Measurements from ENCODE around the gene CHAF1A.

Gene CHAF1A

DNA sequence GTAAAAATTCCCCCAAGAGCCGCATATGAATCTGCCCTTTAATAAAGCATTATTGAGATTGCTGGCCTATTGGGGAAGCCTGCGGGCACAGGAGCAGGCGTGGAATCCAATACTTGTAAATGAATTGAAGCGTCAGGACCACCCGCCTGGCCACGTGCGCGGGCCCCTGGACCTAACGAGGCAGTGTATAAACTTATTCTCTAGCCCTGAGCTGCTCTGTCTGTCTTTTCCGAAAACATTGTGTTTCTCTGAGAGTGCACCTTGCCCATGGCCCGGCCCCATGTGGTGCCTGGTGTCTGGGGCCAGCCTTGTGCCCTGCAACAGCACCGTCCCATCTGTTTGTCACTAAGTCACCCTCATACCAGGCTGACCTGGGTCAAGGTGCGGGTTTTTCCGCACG lies 40.7 kb downstream of the CHAF1A start:
- DNase-seq (ENCODE audit: insufficient read length, low spot score) (no peak), FAIRE-seq (no peak)
- TF ChIP-seq, protein P1, sequence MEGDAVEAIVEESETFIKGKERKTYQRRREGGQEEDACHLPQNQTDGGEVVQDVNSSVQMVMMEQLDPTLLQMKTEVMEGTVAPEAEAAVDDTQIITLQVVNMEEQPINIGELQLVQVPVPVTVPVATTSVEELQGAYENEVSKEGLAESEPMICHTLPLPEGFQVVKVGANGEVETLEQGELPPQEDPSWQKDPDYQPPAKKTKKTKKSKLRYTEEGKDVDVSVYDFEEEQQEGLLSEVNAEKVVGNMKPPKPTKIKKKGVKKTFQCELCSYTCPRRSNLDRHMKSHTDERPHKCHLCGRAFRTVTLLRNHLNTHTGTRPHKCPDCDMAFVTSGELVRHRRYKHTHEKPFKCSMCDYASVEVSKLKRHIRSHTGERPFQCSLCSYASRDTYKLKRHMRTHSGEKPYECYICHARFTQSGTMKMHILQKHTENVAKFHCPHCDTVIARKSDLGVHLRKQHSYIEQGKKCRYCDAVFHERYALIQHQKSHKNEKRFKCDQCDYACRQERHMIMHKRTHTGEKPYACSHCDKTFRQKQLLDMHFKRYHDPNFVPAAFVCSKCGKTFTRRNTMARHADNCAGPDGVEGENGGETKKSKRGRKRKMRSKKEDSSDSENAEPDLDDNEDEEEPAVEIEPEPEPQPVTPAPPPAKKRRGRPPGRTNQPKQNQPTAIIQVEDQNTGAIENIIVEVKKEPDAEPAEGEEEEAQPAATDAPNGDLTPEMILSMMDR (IDR thresholded peaks at IDR 0.05; ENCODE audit: insufficient read depth, missing control alignments), result no peak

DNA sequence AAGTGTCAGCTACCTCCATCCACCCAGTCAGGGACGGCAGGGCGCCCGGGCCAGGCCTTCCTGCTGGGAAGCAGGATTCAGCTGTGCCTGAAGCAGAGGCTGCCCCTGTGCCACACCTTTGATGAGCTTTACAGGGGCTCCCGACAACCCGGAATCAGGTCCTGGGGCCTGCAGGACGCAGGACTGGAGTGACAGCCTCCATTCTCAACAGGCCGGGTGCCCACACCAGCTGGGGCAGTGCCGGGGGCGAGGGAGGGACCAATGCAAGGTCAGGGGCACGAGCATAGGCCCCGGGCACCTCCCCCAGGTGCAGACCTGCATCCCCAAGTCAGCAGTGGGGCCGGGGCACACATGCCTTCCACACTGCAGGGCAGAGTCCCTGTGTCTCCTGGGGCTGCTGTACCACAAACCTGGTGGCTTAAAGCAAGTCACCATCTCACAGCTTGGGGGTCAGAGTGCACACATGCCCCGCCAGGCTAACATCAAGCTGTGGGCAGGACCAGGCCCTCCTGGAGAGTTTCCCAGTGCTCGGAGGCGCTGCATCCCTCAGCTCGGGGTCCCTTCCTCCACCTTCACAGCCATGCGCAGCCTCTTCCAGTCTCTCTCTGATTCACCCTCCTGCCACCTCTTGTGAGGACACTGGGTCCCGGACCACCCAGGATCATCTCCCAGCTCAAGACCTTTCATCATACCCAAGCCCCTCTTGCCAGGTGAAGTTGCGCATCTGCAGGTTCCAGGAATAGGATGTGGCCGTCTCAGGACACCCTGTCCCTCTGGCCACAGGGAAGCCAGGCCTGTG lies 41.7 kb downstream of the CHAF1A start:
- DNase-seq (ENCODE audit: insufficient read length, low spot score) (no peak), FAIRE-seq (no peak)
- TF ChIP-seq, protein P1 (IDR thresholded peaks at IDR 0.05; ENCODE audit: insufficient read depth, missing control alignments), result no peak

DNA sequence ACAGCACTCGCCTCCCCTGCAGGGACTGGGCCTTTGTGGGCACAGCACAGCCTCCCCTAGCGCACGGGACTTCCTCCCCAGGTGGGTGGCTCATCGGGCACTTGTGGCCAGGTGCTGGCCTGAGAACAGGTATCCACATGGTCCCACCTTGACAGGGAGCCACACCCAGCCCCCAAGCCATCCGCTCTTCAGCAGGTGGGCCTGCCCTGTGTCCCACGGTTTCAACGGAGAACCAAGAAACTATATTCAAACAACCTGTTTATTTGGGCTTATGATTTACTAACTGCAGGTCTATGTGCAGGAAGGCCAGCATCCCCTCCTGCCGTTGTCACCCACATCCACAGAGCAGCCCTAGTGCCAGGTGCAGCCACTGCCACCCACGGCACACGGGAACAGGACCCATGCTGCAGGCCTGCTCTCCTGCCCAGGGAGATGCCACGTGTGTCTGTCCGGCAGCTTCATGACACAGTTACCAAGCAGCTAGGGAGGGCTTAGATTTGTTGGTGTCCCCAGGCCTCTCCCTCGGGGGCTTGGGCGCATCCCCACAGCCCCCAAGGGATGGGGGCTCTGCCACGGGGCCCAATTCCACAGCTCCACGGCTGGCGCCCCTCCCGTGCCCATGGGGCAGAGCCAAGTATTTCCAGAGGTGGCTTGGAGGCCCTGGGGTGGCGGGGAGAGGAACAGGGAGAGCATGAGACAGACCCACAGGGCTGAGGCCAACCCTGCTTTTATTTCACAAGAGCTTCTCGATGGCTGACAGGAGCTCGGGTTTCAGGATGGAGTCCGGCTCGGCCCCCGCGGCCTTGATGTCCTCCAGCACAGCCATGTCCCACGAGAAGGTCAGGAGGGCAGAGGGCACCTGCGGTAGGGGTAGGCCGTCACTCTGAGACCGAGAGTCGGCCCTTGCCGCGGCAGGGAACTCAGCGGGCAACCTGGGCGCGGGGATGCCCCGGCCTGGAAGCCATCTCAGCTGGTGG lies 42.6 kb downstream of the CHAF1A start:
- FAIRE-seq (no peak), DNase-seq (ENCODE audit: insufficient read length, low spot score) (no peak)
- TF ChIP-seq, protein P1 (IDR thresholded peaks at IDR 0.05; ENCODE audit: insufficient read depth, missing control alignments), result no peak

DNA sequence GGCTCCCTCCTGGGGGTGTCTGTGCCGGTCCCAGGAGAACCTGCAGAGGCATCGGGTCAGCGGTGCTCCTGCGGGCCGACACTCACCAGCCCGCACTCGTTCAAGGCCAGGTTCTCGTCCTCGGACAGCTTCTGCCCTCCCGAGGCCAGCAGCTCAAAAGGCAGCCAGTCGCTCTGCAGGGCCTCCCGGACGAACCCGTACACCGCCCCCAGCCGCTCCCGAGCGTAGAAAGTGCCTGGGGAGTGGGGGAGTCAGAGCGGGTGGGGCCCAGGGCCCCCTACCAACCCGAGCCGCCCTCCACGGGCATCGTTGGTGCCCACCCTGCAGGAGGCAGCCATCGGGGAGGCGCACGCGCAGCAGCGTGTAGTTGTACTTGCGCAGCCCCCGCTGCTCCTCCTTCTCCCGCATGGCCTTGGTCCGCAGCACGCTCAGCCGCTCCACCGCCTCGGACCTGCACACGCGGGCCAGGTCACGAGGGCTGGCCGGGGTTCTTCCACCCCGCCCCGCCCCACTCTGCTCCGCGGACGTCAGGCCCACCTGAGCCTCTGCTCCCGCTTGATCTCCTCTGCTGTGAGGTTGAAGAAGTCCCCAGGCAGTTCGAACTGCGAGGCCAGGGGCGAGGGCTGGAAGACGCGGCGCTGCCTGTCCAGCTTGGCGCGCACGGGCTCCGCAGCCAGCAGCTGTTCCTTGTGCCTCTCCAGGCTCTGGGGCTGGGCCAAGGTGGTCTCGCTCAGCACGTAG lies 43.7 kb downstream of the CHAF1A start:
- FAIRE-seq, result no peak
- DNase-seq (ENCODE audit: insufficient read length, low spot score), result no peak
- TF ChIP-seq, protein P1 (IDR thresholded peaks at IDR 0.05; ENCODE audit: insufficient read depth, missing control alignments), result no peak

DNA sequence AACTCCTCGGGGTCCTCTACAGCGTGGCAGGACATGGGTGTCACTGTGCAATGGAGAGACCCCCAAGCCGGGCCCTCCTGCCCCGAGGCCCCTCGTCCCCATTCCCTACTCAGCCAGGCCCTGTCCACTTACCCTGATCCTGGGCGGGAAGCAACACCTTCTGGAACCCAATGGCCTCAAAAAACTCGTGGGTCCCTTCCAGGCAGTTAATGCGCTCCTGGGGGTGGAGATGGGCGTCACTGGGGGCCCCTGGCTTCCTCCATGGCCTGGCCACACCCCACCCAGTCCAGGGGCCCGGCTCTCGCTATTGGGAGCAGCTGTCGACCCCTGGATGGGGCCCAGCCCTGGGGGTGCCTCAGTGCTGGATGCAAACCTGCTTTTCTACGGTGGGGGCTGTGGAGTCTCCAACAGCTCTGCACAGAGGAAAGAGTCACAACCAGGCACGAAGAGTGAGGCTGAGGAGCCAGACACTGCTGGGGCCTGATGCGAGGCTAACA lies 44.3 kb downstream of the CHAF1A start:
- no peak for DNase-seq (ENCODE audit: insufficient read length, low spot score)
- FAIRE-seq, result no peak
- TF ChIP-seq, protein P1 (IDR thresholded peaks at IDR 0.05; ENCODE audit: insufficient read depth, missing control alignments), result no peak

DNA sequence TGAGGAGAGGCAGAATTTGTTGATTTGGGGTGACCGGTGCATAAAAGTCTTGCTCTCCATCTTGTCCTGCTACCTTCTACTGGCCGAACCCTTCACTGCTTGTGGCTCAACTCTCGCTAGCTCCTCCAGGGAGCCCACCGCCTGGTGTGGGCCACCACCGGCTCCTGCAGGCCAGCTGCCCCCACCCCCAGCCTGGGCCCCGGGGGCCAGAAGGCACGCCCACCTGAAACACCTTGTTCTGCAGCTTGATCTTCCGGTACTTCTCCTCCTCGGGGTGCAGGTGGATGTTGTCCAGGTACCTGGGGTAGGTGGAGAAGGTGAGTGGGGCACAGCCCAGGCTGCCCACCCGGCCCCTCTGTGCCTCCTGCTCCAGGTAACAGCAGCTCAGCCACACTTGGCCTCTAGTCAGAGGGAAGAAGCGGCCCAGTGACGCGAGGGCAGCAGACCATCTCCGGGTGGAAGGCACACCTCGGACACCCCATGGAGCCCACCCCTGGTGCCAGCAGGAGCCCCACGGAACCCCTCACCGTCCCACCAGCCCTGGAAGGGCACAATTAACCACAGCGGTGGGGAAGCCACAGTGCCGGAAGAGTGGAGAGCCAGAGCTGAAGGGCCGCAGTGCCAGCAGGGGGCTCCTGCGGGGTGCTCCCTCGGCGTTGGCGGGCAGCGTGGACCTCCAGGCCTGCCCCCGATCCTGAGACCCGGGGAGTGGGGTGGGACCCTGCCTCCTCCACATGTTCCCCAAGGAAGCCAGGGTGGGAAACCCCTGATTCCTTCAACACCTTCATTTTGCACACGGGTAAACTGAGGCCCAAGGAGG lies 45.1 kb downstream of the CHAF1A start:
- TF ChIP-seq, protein P1 (IDR thresholded peaks at IDR 0.05; ENCODE audit: insufficient read depth, missing control alignments), result no peak
- FAIRE-seq (no peak), DNase-seq (ENCODE audit: insufficient read length, low spot score) (no peak)
